PC-9 (cell line): ENCODE data around the gene FAM167B. TPM values are rescaled to one million over a fixed set of nuclear protein-coding genes. Genes with fewer than 3 reads are reported as not detected.

ENCODE experiments used
- BruUV-seq: library from RNA; stranded (reverse); fragments of 400-500 nt; replicated peaks from 2 replicates; lab custom pipeline; 2021; lab: Mats Ljungman, UMichigan
- CTCF ChIA-PET: fragments of 300-600 bp; sonication (Branson Sonifier 250); formaldehyde crosslinking; loops from one replicate; lab custom pipeline; 2022; ENCODE audit warnings: antibody characterized with exemption; lab: Charles Lee
- POLR2A ChIA-PET: fragments of 300-600 bp; sonication (Branson Sonifier 250); formaldehyde crosslinking; loops from one replicate; lab custom pipeline; 2022; ENCODE audit warnings: antibody characterized with exemption; ENCODE audit not compliant: unreplicated experiment; lab: Charles Lee
- DNase-seq, 2 experiments: peaks; one replicate each; pipeline versions ENCODE4 v3.0.0 to v3.0.0-alpha.2; 2015 to 2022; ENCODE audit warnings: mixed read lengths in 1 of 2
- H2AFZ ChIP-seq: fragments of 200-600 bp; sonication (generic); 2 replicates; pipeline ENCODE4 v1.8.1; 2017; ENCODE audit warnings: antibody characterized with exemption
- H3F3A ChIP-seq: fragments of 200-600 bp; sonication (generic); 2 replicates; pipeline ENCODE4 v1.8.1; 2017; ENCODE audit warnings: antibody characterized with exemption, mild to moderate bottlenecking, low read depth; ENCODE audit not compliant: insufficient read depth
- H3K27ac ChIP-seq: fragments of 200-600 bp; sonication (generic); 2 replicates; pipeline ENCODE4 v1.6.1; 2016; ENCODE audit warnings: mixed run types
- H3K27me3 ChIP-seq: fragments of 200-600 bp; sonication (generic); 2 replicates; pipeline ENCODE4 v1.6.1; 2016; ENCODE audit warnings: low read depth, mixed run types; ENCODE audit not compliant: insufficient read depth
- H3K36me3 ChIP-seq: fragments of 200-600 bp; sonication (generic); 2 replicates; pipeline ENCODE4 v1.6.1; 2016; ENCODE audit warnings: low read depth, mixed run types
- H3K4me1 ChIP-seq: fragments of 200-600 bp; sonication (generic); replicated peaks from 2 replicates; pipeline ENCODE4 v1.6.1; 2016; ENCODE audit warnings: mixed run types; ENCODE audit not compliant: insufficient read depth
- H3K4me2 ChIP-seq: fragments of 200-600 bp; sonication (generic); 2 replicates; pipeline ENCODE4 v1.6.1; 2017; ENCODE audit warnings: mixed run types
- H3K4me3 ChIP-seq: fragments of 200-600 bp; sonication (generic); 2 replicates; pipeline ENCODE4 v1.6.1; 2016; ENCODE audit warnings: mixed run types
- H3K79me2 ChIP-seq: fragments of 200-600 bp; sonication (generic); 2 replicates; pipeline ENCODE4 v1.6.1; 2017; ENCODE audit warnings: low read depth, mixed run types
- H3K9me2 ChIP-seq: fragments of 200-600 bp; sonication (generic); 2 replicates; pipeline ENCODE4 v1.8.1; 2017; ENCODE audit warnings: mild to moderate bottlenecking; ENCODE audit not compliant: insufficient read depth
- H3K9me3 ChIP-seq: fragments of 200-600 bp; sonication (generic); 2 replicates; pipeline ENCODE4 v1.8.1; 2016; ENCODE audit warnings: low read depth; ENCODE audit not compliant: insufficient read depth
- H4K20me1 ChIP-seq: fragments of 200-600 bp; sonication (generic); 2 replicates; pipeline ENCODE4 v1.8.1; 2017; ENCODE audit not compliant: insufficient read depth
- EZH2 ChIP-seq: fragments of 200-600 bp; sonication (generic); IDR thresholded peaks from 2 replicates; pipeline ENCODE4 v1.8.0; 2017; ENCODE audit warnings: antibody characterized with exemption, low read depth
- intact Hi-C: fragments of 100-400 bp; cut with micrococcal nuclease; formaldehyde crosslinking; loops from one replicate; pipeline ENCODE4 v1.10.0; 2022; ENCODE audit not compliant: unreplicated experiment
- total RNA-seq: library from RNA; stranded (reverse); gene quantifications from 2 replicates; pipeline ENCODE4 v1.2.3, GENCODE V29; 2021
- TF ChIP-seq, protein P1 (sequence below): fragments of 200-600 bp; sonication (generic); conservative IDR thresholded peaks from 2 replicates; pipeline ENCODE4 v1.6.1; 2017; ENCODE audit warnings: mixed run types, antibody characterized with exemption, mild to moderate bottlenecking, moderate library complexity

The FAM167B gene
- total RNA-seq, 1 experiment from 2014 or later, result 1.6 TPM

- H3K4me3 ChIP-seq, result no peak overlapping the region
- POLR2A ChIA-PET, result interaction anchor here (0.8 kb wide), 1 partner anchor 20 kb away, joined by 11 read pairs; the partner anchor contains the start of gene TXLNA
- H3K4me2 ChIP-seq, result no peak overlapping the region
- no peaks in the 10 kb centered on the region for H3K79me2 ChIP-seq
- CTCF ChIA-PET, result no interaction called here
- no peaks in the 10 kb centered on the region for H3K9me2 ChIP-seq
- no peak overlapping the region for H3K27ac ChIP-seq
- H4K20me1 ChIP-seq, result peaks cover 2% of the 10 kb centered on the region
- no peaks in the 10 kb centered on the region for H3K9me3 ChIP-seq
- no peak for DNase-seq
- H2AFZ ChIP-seq, result no peak overlapping the region
- intact Hi-C loops, result no loop called here
- BruUV-seq, result no TSS peak
- TF ChIP-seq, protein P1, sequence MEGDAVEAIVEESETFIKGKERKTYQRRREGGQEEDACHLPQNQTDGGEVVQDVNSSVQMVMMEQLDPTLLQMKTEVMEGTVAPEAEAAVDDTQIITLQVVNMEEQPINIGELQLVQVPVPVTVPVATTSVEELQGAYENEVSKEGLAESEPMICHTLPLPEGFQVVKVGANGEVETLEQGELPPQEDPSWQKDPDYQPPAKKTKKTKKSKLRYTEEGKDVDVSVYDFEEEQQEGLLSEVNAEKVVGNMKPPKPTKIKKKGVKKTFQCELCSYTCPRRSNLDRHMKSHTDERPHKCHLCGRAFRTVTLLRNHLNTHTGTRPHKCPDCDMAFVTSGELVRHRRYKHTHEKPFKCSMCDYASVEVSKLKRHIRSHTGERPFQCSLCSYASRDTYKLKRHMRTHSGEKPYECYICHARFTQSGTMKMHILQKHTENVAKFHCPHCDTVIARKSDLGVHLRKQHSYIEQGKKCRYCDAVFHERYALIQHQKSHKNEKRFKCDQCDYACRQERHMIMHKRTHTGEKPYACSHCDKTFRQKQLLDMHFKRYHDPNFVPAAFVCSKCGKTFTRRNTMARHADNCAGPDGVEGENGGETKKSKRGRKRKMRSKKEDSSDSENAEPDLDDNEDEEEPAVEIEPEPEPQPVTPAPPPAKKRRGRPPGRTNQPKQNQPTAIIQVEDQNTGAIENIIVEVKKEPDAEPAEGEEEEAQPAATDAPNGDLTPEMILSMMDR, result no peak
- no peak for TF ChIP-seq EZH2
- no peaks in the 10 kb centered on the region for H3K27me3 ChIP-seq
- H3K4me1 ChIP-seq, result no peaks in the 10 kb centered on the region
- H3K36me3 ChIP-seq, result peaks cover 11% of the 10 kb centered on the region; the same call in 1 of the 2 replicates
- H3F3A ChIP-seq, result peaks cover 51% of the 10 kb centered on the region
Measured at GRCh38 chr1:32199043-32199716, 47.8 kb upstream of the FAM167B start.

- Histone ChIP-seq H3K9me2 (no peaks in the 10 kb centered on the region), H3K27me3 (no peaks in the 10 kb centered on the region), H3K4me2 (peak overlapping the region; percentile 80; the same call in 1 of the 2 replicates), H3F3A (peaks cover 56% of the 10 kb centered on the region), H3K79me2 (no peaks in the 10 kb centered on the region), H3K27ac (no peak overlapping the region), H3K4me3 (no peak overlapping the region), H3K36me3 (peaks cover 11% of the 10 kb centered on the region; the same call in 1 of the 2 replicates), H3K4me1 (0 out of 2 replicates have a peak, but pooled peaks cover under 1% of the 10 kb centered on the region), H4K20me1 (peaks cover 2% of the 10 kb centered on the region), H2AFZ (no peak overlapping the region), H3K9me3 (no peaks in the 10 kb centered on the region)
- DNase-seq, result no peak
- TF ChIP-seq, protein P1, result no peak
- no peak for TF ChIP-seq EZH2
- POLR2A ChIA-PET, result interaction anchor here (0.6 to 0.8 kb wide), 2 partner anchors 20 to 1447 kb away, joined by 4 to 11 read pairs; partner anchors contain the start of gene TXLNA
- CTCF ChIA-PET, result interaction anchor here (1.0 kb wide), 1 partner anchor 122 kb away, joined by 3 read pairs; no protein-coding TSS in a partner anchor
- intact Hi-C loops, result no loop called here
- no TSS peak for BruUV-seq
Measured at GRCh38 chr1:32199717-32200072, 47.3 kb upstream of the FAM167B start.

DNA sequence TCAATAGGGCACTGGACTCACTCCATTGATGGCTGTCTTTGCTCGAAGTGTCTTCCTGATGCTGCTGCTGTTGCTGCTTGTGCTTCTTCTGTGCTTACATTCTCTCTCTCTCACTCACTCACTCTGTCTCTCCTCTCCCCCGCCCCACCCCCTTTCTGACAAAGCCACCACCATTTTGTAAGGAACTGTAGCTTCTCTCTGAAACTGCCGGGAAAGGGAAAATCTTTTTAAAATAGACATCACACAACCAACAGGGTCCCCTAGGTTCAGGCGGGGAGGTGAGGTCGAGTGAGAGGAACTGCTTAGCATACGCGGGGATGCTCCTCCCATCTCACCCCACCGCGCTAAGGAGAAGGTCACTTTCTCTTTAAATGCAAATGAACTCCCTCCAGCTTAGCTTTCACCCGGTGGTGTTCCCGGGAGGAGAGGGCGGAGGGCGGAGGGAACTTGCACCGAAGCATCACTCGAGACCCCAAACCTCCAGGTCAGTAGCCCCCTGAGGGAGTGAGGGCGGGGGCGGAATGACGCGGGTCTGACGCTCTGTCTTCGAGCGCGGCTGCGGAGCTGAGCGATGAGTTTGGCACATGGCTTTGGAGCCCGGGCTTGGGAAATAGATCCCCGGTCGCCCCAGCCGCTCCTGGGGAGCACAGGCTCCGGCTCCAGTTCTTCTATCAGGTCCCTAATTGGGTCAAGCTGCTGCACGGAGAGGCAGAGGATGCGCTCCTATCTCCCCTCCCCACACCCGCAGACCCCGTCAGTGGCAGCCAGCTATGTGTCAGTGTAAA lies 46.6 kb upstream of the FAM167B start, which contains the start of gene CCDC28B:
TSS of gene CCDC28B (plus strand) at position 370 of the 785 bp plus-strand sequence. CDS start 1,341 bp downstream, outside the sequence.
- Histone ChIP-seq H3K4me2 (peak within 1 kb of the TSS; percentile 80), H3K36me3 (peaks cover 11% of the 10 kb centered on the region; the same call in 1 of the 2 replicates), H3K27ac (no peak within 1 kb of the TSS), H4K20me1 (peaks cover 2% of the 10 kb centered on the region), H3K4me3 (peak within 1 kb of the TSS; percentile 51; the same call in 1 of the 2 replicates), H2AFZ (peak within 1 kb of the TSS; percentile 63; the same call in 1 of the 2 replicates), H3F3A (peaks cover 57% of the 10 kb centered on the region), H3K4me1 (0 out of 2 replicates have a peak, but pooled peaks cover 6% of the 10 kb centered on the region), H3K79me2 (no peaks in the 10 kb centered on the region), H3K9me2 (no peaks in the 10 kb centered on the region), H3K27me3 (no peaks in the 10 kb centered on the region), H3K9me3 (no peaks in the 10 kb centered on the region)
- DNase-seq, result peak in 1 of 2 experiments; percentile 41
- BruUV-seq, result no TSS peak
- TF ChIP-seq EZH2, result no peak
- TF ChIP-seq, protein P1, result no peak
- intact Hi-C loops, result no loop called here
- ChIA-PET POLR2A (interaction anchor here (0.6 to 0.7 kb wide), 3 partner anchors 136 to 1448 kb away, joined by 3 to 4 read pairs (median 3); partner anchors contain the start of gene MARCKSL1), CTCF (interaction anchor here (0.5 to 1.0 kb wide), 2 partner anchors 62 to 121 kb away, joined by 3 to 4 read pairs; no protein-coding TSS in a partner anchor)
